HG03354 (cell line): ENCODE data around the gene PPM1M.
A peak's percentile ranks its signal among the peaks of the same experiment; 100 is the strongest.
"Not testable (repeated sequence)": the region's sequence is repeated elsewhere in the genome, so short reads cannot be mapped to it uniquely, and the experiment has no call there.

Experiments
- ATAC-seq: cut with Tn5 transposase; IDR thresholded peaks from one replicate; pipeline ENCODE4 v1.9.1; 2021; ENCODE audit warnings: mild to moderate bottlenecking; ENCODE audit not compliant: unreplicated experiment, poor library complexity, severe bottlenecking

Gene PPM1M

DNA sequence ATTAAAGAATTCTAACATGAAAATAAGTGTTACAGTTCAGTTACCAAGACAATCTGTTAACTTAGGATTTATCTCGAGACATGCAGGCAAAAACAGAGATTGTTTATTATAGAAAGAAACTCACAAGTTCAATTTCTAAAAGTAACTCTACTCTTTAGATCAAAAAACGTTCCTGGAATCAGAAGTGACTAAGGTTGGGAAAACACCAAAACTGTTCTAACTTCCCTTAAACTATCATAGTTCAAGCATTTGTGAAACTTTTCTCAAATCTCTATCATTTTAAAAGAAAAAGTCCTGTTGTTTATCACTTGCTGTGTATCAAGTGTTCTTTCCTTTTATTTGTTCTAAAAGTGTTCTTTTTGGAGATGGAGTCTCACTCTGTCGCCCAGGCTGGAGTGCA lies 24.2 kb downstream of the PPM1M start:
- no peak for ATAC-seq

DNA sequence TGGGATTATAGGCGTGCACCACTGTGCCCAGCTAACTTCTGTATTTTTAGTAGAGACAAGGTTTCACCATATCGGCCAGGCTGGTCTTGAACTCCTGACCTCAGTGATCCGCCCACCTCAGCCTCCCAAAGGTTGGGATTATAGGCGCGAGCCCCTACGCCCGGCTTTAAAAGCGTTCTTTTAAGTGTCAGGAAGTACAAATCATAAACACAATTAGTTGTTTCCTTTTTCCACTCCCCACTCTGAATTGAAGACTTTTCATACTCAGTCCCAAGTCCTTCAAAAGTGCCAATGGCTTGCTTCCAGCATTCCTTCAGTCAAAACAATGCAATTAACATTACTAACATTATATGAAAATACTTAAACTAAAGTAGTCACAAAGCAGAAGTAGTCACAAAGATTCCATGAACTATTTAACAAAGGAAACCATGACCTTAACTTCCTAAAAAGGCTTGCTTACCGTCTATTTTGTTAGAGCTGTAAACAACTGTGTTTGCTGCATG lies 24.7 kb downstream of the PPM1M start:
- ATAC-seq, result no peak

DNA sequence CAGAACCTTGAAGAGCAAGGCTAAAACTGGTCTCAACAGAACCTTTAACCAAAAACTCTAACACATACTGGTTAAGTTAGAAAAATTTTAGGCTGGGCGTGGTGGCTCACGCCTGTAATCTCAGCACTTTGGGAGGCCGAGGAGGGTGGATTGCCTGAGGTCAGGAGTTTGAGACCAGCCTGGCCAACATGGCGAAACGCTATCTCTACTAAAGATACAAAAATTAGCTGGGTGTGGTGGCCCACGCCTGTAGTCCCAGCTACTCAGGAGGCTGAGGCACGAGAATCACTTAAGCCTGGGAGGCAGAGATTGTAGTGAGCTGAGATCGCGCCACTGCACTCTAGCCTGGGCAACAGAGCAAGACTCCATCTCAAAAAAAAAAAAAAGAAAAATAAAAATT lies 26.6 kb downstream of the PPM1M start:
- ATAC-seq, result not testable (repeated sequence)

DNA sequence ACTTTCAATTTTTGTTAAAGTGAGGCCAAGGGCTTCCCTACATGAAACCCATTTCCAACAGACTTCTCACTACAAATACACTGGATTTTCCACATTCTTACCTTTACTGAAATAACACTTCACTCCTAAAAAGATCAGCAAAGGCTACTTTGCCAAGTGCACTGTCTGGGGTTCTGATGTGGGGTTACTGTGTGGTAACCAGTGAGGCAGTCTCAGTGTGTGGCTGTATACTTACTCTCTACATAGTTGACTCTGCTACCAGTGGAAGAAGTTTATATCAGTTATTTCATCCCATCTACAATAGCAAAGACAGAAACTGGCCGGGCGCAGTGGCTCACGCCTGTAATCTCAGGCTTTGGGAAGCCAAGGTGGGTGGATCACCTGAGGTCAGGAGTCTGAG lies 27.3 kb downstream of the PPM1M start:
- ATAC-seq, result no peak

DNA sequence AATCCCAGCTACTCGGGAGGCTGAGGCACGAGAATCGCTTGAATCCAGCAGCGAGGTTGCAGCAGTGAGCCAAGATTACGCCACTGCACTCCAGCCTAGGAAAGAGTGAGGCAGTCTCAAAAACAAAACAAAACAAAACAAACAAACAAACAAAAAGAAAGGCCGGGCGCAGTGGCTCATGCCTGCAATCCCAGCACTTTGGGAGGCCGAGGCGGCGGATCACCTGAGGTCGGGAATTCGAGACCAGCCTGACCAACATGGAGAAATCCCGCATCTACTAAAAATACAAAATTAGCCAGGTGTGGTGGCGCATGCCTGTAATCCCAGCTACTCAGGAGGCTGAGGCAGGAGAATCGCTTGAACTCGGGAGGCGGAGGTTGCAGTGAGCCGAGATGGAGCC lies 29.2 kb downstream of the PPM1M start:
- ATAC-seq, result not testable (repeated sequence)

DNA sequence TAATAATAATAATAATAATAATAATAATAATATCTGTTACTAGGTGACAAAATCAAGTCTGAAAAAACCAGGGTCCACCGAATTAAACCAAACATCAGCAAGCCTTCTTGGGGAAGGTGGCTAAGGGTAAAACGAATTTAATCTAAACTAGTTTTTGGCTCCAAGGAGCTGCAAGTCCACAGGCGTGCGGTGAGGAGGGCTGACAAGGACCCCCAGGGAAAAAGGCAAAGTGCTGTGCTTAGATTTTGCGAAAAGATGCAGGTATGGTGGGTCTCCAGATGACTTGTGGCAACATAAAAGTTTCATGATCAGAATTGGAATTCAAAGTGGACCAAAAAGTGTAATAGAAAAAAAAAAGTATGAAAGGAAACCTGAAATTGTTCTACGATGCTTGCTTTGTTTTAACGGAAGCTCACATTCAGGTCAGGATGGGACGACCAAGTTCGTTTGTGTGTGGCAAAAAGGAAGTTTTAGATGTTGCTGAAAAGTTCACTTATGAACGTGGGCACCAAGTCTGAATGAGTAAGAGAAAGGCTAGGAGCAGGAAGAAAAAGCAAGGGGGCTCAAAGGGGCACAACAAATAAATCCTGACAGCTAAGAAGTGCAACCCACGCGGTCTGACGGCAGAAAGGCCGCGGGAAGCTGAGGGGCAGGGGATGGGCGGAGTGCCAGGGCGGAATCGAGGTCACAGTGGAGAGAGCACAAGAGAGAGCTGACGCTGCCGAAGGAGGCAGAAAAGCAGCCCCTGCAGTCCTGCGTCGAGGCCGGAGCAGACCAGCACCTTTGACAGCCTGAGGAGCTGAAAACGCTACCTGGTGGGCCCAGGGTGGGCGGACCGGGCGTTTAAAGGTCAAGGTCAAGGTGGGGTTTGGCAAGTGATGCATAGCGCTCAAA lies 31.8 kb downstream of the PPM1M start:
- peak; percentile 31 for ATAC-seq

DNA sequence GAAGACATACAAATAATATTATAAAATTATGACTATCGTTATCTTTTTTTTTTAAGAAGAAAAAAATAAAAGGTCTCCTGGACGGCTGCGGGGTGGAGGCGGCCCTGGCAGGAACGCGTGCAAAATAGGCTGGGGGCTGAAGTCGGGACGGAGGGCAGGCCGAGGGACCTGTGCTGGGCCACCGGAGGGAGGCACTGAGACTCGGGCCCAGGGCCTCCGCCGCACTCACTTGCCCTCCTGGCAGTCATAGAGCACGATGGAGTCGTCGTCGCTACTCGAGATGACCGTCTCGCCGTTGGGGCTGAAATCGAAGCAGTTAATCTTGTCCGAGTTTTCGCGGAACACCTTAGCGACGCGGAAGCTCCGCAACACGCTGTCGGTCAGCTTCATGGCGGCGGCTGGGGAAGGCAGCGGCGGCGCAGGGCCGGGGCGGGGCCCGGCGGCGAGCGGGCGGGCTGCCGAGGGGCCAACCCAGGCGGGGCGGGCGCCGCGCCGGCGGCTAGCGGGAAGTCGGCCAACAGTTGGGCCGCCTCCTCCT lies 32.5 kb downstream of the PPM1M start:
- peak; percentile 63 for ATAC-seq

DNA sequence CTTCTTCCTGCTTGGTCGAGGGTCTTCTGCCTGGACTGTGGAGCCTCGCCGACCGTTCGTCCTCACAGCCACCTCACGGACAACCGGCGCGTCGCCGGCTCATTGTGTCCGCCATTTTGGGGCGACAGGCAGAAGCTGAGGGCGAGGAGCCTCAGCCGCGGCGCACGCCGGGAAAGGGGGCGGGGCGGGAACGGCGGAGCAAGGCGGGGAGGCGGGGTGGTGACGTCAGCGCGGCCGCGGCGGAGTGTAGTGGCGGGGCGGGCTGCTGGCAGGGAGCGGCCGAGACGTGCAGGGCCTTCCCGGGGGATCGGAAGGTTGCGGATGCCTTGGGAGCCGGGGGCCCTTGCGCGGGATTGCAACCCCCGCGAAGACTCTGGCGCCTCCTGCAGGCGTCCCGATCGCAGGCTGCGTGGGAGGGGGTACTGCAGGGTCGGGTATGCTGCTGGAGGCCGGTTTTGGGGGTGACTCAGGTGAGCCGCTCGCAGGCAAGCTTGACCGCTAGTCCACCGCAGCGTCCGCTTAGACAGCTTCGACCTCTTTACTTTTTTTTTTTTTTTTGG lies 33.0 kb downstream of the PPM1M start, which contains the start of gene WDR82:
Gene WDR82 (minus strand): TSS at position 140 of the 560 bp plus-strand sequence. CDS start 288 bp downstream, outside the sequence.
- peak; percentile 84 for ATAC-seq

DNA sequence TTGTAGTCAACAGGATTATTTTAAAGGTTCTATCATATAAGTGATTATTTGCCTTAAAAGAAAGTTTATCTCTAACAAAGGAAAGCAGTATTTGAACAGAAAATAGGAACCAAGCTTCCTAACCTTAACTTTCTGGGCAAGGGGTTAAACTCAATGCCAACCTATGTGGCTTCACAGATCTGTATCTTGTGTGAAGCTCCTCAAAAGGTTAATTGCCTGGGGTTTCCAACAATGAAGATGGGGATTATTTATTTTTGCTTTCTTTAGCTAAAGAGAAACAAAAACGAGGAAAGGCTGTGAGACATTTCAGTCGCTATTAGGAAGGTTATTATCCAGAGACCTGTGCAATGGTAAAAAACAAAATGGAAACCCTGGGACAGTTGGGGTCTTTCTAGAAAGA lies 34.0 kb downstream of the PPM1M start:
- ATAC-seq, result no peak

DNA sequence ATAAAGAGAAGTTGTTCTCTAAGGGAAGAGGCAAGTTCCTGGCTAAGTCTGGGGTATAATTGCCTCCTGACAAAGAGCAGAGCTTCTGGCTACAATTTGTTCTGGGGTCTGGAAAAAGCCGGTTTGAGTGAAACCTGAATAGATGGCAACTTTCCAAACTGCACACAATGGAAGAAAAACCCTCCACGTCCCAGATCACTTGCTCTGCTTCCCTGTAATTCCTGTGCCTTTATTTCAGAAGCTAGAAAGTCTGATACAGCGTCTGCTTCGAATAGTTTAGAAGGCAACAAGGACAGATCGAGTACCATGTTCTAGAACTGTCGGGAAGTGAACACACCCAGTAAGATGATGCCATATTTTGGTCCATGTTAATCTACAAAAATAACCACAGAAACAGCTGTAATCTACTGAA lies 34.5 kb downstream of the PPM1M start:
- no peak for ATAC-seq

DNA sequence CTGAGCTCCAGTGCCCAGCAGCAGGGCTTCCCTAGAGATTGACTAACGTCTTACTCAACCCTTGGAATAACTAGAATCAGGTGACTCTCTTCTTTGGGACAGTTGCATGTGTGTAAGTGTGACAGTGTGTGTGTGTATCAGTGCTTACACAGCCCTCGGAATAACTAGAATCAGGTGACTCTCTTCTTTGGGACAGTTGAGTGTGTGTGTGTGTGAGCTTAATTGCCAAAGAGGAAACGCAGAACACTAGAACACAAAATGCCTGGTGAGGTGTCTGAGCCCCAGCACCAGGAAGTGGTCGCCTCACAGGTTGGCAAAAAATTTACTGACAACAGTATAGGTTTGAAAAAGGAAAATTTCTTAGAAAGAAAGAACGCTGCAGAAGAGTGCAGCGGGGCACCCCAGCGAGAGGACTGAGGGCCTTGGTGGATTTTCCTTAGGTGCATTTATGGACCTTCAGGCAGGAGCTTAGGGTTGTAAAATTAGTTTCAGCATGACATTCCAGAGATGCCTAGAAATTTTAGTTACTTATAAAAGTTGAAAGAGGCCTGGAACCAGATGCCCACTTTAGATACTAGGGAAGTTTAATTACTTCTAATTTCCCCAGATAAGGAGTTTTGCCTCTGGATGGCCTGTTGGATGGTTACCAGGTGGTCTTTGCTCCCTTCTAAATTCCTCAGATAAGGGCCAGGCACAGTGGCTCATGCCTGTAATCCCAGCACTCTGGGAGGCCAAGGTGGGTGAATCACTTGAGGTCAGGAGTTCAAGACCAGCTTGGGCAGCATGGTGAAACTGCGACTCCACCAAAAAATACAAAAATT lies 36.6 kb downstream of the PPM1M start:
- ATAC-seq, result no peak

DNA sequence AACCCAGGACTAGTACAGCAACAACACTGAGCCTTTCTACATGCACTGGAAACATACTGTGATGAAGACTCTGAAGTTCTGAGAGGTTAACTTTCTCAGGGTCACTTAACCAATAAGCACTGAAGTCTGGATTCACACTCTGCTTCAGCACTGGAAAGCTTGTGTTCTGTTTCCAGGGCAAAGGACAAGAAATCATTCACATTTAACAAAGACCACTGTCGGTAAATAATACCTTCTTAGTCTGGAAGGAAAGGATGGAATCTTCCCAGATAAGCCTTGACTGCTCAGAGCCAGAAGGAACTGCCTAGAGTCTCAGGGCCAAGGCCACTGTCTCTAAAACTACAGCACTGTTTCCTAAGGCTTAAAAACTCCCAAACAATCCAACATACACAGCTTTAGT lies 37.7 kb downstream of the PPM1M start:
- no peak for ATAC-seq

DNA sequence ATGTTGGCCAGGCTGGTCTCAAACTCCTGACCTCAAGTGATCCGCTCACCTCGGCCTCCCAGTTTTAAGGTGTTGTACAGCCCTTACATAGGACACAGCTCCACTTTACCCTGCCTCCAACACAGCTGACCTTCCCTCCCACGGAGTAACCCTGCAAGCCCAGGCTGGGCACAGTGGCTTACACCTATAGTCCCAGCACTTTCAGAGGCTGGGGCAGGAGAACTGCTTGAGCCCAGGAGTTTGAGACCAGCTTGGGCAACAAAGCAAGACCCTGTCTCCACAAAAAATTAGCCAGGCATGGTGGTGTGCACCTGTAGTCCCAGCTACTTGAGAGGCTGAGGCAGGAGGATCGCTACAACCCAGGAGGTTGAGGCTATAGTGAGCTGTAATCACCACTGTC lies 38.5 kb downstream of the PPM1M start:
- ATAC-seq, result not testable (repeated sequence)

DNA sequence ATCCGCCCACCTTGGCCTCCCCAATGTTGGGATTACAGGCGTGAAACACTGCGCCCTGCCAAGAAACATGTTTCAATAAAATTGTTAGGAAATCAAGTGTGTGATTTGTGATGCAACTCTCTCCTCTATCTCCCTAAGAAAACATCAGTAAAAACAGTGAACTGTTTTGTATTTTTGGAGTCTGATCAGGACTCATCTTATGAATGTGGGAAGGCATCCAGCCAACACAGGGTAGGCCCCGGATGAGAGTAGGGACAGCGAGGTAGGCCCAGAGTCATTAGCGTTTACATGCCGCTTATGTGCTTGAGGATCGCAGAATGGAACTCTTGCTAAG lies 41.2 kb downstream of the PPM1M start:
- ATAC-seq, result no peak

DNA sequence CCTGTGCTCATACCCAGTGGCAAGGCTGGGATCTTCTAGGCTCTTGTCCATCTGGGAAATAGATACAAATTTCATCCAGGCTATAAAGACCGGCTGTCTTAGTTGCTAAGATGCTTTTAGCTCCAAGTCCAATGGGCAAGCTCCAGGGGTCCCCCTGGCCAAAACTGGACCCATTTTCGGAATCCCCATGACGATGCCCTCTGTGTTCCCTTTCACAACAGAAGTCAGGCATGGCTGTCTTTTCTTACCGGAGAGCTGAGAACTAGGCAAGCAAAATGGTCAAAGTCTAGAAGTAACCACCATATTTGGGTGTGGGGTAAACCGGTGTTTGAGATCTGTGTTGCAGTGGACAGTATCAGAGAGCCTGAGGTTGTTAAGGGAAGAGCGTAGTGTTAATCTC lies 43.1 kb downstream of the PPM1M start:
- ATAC-seq, result no peak

DNA sequence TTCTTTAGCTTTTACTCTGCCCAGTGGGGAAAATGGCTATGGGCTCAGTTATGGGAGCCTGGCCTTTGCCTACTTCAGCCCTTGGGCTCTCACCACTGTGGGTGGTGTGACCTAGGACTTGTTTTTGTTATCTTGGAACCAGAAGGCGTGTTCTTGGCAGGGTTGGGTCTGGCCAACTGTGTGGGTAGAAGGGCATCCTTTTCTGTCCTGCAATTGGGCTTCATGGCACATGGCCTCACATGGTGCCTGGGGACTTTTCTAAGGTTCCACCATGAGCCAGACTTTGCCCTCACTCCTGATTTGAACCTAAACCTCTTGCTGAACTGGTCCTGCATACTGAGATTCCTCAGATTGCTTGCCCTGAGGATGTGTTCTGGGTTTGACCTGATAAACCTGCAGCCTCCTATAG lies 43.8 kb downstream of the PPM1M start:
- no peak for ATAC-seq

DNA sequence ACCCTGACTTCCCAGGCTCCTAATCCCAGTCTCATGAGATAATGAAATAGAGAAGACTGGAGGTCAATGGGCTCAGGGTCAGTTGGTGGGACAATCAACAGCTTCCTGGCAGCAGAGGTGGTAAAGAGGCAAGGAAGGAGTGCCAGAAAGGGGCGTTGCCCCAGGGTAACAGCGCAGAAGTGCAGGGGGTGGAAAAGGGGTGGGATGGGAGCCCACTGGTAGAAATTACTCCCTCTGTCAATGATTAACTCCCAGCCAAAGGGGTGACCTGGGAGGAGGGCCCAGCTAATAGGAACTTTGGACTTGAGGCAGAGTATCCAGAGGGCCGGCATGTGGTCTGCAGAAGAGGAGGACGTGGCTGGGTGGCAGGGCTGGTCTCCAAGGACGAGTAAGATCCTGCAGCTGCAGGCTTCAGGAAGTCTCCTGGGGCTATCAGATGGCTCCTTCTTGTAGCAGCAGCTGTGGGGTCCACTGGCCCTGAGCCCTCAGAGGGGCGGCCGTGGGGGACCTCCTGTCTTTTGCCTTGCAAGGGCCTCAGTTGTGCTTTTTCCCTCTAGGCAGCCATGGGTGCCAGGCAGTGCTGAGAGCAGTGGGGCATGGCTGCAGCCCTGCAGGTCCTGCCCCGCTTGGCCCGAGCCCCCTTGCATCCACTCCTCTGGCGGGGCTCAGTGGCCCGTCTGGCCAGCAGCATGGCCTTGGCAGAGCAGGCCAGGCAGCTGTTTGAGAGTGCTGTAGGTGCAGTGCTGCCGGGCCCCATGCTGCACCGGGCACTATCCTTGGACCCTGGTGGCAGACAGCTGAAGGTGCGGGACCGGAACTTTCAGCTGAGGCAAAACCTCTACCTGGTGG lies 44.4 kb downstream of the PPM1M start:
- ATAC-seq, result no peak

DNA sequence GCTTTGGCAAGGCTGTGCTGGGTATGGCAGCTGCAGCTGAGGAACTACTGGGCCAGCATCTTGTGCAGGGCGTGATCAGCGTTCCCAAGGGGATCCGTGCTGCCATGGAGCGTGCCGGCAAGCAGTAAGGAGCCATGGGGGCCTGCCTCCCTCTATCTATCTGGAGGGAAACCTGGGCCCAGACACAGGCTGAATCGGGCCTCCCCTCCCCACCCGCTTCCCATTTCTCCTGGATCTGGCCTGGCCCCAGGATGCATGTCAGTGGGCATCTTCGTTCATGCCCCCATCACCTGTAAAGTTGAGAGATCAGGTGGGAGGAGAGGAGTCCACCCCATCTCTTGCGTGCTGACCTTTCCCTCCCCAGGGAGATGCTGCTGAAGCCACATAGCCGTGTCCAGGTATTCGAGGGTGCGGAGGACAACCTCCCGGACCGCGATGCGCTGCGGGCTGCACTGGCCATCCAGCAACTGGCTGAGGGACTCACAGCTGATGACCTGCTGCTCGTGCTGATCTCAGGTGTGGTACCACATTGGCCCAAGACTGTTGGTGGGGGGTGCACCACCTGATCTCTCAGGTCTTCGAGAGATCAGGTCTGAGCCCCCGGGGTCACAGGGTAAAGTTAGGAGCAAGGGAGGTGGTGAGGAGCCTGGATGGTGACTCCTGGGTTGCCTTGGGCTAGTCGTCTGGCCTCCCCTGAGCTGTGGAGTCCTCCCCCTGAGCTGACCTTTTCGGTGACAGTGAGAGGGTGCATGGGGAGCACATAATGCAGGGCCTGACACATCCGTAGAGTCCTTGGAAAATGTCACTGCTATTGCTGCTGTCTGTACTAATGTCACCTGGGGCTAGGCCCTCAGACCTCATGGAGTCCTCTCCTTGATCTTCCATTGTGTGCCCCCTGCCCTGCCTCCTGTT lies 45.3 kb downstream of the PPM1M start:
- ATAC-seq, result no peak
